Anterior cingulate cortex (tissue), 58 donors: ENCODE measurements around the gene LDLRAD4.

Source experiments
- DNase-seq, 58 donors: peaks; one replicate each; lab custom pipeline; 2025; lab: John Stamatoyannopoulos, UW

Gene LDLRAD4

GRCh38 chr18:13570856-13571495 is 352.4 kb downstream of the LDLRAD4 start:
- DNase-seq, result no peak

DNA sequence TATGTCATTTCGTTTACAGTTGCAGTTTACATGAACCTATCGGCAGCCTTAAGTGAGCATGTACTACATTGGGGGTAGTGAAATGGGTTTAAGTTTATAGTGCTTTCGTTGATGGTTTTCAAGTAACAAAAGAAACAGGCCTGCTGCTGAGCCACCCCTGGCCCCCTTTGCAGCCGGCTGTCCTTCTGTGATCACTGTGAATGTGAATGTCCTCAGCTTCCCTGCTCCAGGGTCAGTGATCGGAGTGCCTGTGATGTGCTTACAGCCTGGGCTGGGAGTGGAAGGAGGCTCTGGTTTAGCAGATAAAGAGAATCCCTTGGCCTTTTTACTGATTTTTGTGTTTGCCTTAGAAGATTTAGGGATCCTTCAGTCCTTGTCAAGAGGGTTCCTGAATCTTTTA is 353.6 kb downstream of the LDLRAD4 start:
- DNase-seq, result no peak

DNA sequence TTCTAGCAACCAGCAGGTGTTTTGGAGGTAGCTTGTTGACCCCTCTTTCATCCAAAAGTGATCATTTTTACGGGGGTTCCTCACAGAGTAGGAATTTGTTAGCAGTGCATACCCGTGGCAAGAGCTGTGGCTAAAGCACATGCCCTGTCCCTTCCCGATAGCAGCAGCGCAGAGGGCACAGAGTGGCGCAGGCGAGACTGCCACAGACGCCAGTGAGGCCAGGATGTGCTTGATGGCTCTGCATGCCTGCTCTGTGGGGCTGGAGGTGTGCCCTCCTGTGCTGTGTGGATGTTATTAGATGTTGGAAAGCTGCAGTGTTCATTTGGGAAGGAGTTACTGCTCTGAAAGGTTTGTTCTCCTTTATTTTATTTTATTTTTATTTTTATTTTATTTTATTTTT is 354.2 kb downstream of the LDLRAD4 start:
- no peak for DNase-seq

GRCh38 chr18:13573750-13574149 is 355.2 kb downstream of the LDLRAD4 start:
- no peak for DNase-seq

DNA sequence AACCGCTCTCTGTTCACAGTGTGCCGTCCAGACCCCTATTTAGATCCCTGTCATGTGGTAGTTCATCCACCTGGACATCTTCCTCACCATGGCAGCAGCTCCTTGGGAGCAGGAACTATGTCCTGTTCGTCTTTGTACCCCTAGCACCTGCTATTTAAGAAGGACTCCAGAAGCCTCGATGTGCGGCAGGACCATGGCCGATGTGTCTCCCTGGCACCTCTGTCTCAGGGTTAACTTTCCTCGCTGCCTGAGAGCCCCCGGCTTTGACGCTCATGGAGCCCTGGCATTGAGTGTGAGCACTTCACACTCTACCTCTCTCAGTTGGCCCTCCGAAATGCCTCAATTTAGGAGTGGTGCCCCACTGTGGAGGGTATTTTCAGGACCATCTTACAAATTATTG is 355.8 kb downstream of the LDLRAD4 start:
- DNase-seq, result no peak

DNA sequence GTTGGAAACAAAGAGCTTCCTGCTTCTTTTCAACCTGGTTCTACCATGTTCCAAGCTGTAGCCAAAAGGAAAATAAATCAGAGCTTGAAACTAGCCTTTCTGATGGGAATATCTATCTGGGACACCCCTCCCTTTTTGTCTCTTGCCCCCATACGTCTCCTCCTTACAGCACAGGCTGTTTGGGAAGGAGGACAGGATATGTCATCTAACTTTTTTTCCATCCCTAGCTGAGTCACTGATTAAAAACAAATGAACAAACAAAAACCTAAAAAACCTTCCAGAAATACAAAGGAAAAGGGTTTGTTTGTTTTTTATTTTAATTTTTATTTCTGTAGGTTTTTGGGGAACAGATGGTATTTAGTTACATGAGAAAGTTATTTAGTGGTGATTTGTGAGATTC is 356.2 kb downstream of the LDLRAD4 start:
- no peak for DNase-seq

GRCh38 chr18:13576598-13576997 is 358.0 kb downstream of the LDLRAD4 start:
- no peak for DNase-seq

DNA sequence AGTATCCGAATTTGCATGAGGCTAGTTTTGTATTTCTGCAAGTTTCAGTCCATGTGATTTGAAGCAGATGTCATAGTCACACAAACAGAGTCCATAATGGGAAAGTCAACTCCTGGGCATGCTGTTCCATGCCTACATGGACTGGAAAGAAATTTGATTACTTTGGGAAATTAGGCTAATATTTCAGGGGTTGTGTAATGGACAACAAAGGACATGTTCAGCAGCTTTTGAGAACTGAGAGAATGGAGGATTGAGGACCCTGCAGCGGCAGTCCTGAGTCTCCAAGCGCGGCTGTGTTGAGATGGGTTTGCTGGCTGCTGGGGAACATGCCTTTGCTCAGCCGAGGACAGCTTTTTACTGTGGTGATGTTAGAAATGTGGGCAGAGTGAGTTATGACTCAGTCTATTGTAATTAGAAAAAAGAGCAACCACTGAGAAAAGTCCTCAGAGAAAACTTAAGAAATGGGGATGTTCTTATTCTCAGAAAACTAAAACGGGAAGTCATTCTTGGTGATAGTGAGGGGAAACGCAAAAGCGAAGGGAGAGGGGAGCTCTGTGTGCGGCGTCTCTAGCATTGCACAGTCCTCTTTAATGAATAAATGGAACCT is 358.6 kb downstream of the LDLRAD4 start:
- peak in 8 of 58 donors; percentile 23 to 49 (median 43) for DNase-seq

DNA sequence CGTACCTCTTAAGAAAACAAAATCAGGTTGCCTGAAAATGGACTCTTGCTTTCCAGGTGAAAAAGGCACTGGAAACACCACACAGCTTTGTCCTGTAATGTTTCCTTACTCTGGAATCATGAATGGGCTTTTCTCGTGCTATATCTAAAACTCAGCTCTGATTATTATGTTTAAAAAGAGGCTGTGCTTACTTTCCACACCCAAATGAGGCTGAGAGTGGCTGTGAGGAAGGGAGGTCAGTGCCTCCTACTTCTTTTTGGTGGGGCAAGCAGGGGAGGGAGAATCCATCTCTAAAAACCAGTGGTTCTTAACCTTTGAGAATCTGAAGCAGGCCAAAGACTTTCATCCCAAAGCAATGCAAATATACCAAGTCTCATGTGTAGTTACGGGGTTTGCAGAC is 359.2 kb downstream of the LDLRAD4 start:
- no peak for DNase-seq

- DNase-seq, result no peak
Measured at GRCh38 chr18:13578400-13578799, 359.8 kb downstream of the LDLRAD4 start.

DNA sequence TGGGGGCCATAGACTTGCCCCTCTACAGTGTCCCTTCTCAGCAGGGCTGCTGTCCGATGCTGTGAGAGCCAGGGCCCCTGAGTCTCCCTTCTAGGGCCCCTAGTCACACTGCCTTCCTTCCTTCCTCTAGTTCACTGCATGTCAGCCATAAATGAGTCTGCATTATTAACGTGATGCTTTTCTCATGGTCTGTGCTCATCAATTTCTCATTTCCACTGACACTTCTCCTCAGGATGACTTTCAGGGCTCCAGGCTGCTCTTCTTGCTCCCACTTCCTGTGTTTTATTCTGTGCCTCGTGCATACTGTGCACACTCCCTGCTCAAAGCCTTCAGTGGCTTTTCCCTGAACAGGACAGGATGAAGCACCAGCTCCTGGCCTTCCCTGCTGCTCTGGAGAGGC is 361.3 kb downstream of the LDLRAD4 start:
- no peak for DNase-seq

- DNase-seq, result peak in 10 of 58 donors; percentile 24 to 46 (median 36)
Measured at GRCh38 chr18:13580351-13580750, 361.8 kb downstream of the LDLRAD4 start.

GRCh38 chr18:13580991-13581390 is 362.4 kb downstream of the LDLRAD4 start:
- peak in 1 of 58 donors; percentile 36 for DNase-seq

DNA sequence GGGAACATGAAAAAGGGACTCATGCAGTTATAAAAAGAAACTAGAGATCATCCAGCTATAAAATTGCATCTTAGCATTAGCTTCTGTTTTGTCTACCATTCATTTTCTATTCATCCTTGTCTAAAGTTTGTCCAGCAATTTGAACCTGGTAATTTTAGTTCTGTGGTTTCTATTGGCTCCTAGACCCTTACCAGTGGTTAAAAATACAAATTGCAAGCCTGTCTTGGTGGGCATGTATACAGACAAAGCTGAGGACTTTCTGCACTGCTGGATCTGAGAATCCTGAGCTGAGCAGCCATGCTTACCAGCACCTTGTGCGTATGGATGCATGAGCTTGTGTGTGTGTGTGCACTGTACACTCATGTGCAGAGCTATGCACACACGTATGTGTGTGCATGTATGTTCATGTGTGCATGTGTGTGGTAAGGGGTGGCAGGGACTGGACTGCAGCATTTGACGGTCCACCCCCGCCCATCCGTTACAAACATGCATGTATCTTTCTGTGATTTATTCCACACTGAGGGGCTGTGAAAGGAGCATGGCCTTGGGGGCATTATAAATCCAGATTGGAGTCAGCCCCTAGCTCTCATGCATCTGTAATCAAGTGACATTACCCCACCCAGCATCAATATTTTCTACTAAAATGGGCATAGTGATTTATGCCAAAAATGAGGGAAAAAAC is 363.1 kb downstream of the LDLRAD4 start:
- no peak for DNase-seq

- peak in 7 of 58 donors; percentile 24 to 41 (median 32) for DNase-seq
Measured at GRCh38 chr18:13582178-13582670, 363.7 kb downstream of the LDLRAD4 start.

DNA sequence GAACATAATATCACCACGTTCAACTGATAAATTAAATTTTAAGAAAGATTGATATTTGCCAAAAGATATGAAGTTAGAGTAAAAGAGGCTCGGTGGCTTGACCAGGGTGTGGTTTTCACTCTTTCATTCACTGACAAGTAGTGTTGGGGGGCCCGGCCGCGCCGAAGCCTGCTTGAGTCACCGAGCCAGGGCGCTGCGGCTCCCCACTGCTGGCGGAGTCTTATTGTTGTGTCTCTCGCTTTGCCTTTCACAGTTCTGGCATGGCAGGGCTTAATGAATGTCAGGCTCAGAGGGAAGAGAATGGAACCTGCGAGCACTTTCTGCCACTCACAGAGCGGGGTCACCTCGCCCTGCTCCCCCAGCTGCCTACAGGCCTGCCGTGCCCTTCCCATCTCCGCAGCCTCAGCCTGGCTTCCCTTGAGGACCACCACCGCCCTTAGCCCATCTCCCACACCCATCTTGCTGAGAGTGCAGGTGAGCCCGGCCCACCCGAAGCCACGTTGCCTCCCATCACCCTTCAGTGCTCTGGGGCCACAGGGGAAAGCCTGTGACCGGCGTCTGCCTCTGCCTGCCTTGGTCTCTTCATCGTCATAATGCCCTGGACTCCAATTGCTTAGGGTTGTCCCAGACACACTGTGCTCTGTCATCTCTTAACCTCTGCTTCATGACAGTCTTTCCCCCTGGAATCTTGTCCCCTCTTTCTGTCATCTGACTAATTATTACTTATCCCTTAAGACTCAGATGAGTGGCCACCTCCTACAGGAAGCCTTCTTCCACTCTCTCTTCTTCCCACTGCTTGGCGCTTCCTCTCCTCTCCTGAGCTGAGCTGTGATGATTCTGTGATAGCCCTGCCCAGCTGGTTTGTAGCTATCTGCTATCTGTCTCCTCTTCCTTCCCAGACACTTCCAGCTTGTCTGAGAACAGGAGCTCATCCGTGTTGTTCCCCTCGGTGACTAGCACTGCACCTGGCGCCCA is 365.3 kb downstream of the LDLRAD4 start:
- DNase-seq, result no peak

DNA sequence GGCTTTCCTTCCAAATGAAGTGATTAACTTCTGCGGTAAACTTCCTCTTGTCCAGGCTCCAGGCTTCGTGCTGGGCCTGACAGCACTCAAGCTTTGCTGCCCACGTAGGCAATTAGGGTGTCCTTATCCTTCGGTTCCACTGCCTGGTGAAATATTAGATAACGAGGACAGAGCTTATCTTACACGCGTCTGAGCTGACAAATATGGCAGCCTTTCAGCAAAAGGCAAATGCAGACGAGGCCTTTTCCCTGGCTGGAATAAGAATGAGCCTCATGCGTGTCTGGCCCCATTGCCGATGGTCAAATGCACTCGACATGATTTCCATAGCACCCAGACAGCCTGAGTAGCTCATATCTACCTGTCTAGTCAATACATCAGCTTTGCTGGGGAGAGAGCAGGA is 366.3 kb downstream of the LDLRAD4 start:
- no peak for DNase-seq

DNA sequence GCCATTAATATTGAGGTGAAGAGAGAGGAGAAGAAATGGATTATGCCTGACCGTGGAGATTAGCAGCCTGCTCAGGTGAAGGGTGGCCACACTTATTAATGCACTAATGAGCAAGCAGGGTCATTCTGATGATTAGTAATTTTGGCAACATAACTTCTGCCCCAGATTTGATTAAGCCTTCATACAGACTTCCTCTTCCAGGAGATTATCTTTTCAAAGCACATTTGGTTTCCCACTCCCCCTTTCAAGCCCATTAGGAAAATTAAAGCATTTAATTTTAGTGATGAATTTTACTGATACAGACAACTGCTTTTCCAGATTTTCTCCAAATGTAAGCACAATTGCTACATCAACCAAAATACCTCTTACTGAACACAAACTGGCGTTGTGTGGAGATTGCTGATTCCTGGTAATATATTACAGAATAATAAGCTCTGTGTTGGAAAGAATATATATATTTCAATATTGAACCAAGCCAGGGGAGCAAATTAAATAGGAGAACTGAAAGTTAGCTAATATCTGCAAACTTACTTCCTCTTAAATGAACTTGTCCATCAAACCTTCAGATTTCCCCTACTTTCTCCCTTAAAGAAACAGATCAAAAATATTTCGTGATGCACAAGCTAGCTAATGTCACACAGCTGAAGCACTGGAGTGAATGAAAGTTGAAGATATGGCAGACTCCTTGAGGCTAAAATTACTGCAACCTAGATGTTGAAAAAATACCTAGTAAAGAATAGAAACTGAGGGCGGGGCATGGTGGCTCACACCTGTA is 367.0 kb downstream of the LDLRAD4 start:
- no peak for DNase-seq

DNA sequence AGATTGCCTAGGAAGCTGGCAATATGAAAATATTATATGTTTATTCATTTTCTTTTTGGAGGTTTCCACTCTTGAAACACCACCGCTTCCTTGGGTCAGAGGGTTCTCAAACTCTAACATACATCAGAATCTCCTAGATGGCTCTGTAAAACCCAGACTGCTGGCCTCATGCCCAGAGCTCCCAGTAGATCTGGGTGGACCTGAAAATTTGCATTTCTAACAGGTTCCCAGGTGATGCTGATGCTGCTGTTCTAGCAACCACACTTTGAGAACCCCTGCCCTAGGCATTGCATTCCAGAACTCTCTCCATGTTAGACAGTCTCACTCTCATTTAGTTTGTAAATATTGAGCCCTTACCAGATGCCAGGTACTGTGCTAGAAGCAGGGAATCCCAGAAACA is 368.4 kb downstream of the LDLRAD4 start:
- DNase-seq, result no peak

DNA sequence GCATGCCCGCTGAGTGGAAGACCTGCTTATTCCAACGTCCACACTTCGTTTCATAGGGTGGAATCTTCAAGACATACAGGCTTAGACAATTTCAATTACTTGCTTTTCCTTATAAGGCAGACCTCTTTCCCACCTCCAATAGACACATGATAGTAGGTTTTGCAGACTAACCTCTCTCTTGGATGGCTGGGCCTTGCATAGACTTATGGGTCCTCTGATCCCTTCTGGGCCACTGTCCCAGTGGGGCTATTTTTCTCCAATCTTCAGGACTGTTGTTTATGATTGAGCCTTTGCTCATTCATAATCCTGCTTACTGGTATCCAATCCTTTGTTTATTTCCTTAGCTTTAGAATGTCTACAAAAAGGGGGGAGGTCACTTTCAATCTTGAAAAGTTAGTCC is 368.9 kb downstream of the LDLRAD4 start:
- DNase-seq, result no peak
